GM23248 (cell line): Measurements from ENCODE around the gene BMAL1. TPM values are rescaled to one million over a fixed set of nuclear protein-coding genes. Genes with fewer than 3 reads are reported as not detected.

Source experiments
- DNase-seq: peaks from one replicate; pipeline ENCODE4 v3.0.0-alpha.2; 2015
- H2AFZ ChIP-seq: fragments of 200-600 bp; sonication (generic); 2 replicates; pipeline ENCODE4 v1.6.1; 2016; ENCODE audit warnings: antibody characterized with exemption
- H3F3A ChIP-seq: fragments of 200-600 bp; sonication (generic); 2 replicates; pipeline ENCODE4 v1.6.1; 2016; ENCODE audit warnings: mild to moderate bottlenecking, antibody characterized with exemption, mixed run types; ENCODE audit not compliant: insufficient read depth
- H3K27ac ChIP-seq: fragments of 200-600 bp; sonication (generic); 2 replicates; pipeline ENCODE4 v1.5.1; 2016; ENCODE audit warnings: mild to moderate bottlenecking
- H3K27me3 ChIP-seq: fragments of 200-600 bp; sonication (generic); replicated peaks from 2 replicates; pipeline ENCODE4 v1.6.1; 2016; ENCODE audit warnings: mild to moderate bottlenecking; ENCODE audit not compliant: insufficient read depth
- H3K36me3 ChIP-seq: fragments of 200-600 bp; sonication (generic); 2 replicates; pipeline ENCODE4 v1.6.1; 2016; ENCODE audit warnings: low read depth, mild to moderate bottlenecking
- H3K4me1 ChIP-seq: fragments of 200-600 bp; sonication (generic); 2 replicates; pipeline ENCODE4 v1.6.1; 2016; ENCODE audit warnings: mild to moderate bottlenecking; ENCODE audit not compliant: insufficient read depth
- H3K4me2 ChIP-seq: fragments of 200-600 bp; sonication (generic); one replicate; pipeline ENCODE4 v1.6.1; 2016; ENCODE audit warnings: mild to moderate bottlenecking; ENCODE audit not compliant: unreplicated experiment
- H3K4me3 ChIP-seq: fragments of 200-600 bp; sonication (generic); 2 replicates; pipeline ENCODE4 v1.5.1; 2016; ENCODE audit warnings: mild to moderate bottlenecking
- H3K79me2 ChIP-seq: fragments of 200-600 bp; sonication (generic); 2 replicates; pipeline ENCODE4 v1.6.1; 2016; ENCODE audit warnings: mild to moderate bottlenecking; ENCODE audit not compliant: insufficient read depth
- H3K9ac ChIP-seq: fragments of 200-600 bp; sonication (generic); 2 replicates; pipeline ENCODE4 v1.6.1; 2016; ENCODE audit warnings: mild to moderate bottlenecking
- H3K9me2 ChIP-seq: fragments of 200-600 bp; sonication (generic); 2 replicates; pipeline ENCODE4 v1.6.1; 2016; ENCODE audit warnings: mixed run types, mild to moderate bottlenecking, moderate library complexity; ENCODE audit not compliant: insufficient read depth
- H3K9me3 ChIP-seq: fragments of 200-600 bp; sonication (generic); one replicate; pipeline ENCODE4 v1.6.1; 2017; ENCODE audit warnings: low read depth
- H4K20me1 ChIP-seq: fragments of 200-600 bp; sonication (generic); 2 replicates; pipeline ENCODE4 v1.6.0; 2016; ENCODE audit not compliant: insufficient read depth
- EZH2 ChIP-seq: fragments of 200-600 bp; sonication (generic); IDR thresholded peaks from 2 replicates; pipeline ENCODE4 v1.6.1; 2018; ENCODE audit warnings: antibody characterized with exemption, mild to moderate bottlenecking; ENCODE audit not compliant: insufficient read depth, poor library complexity, severe bottlenecking
- EZH2phosphoT487 ChIP-seq: fragments of 200-600 bp; sonication (generic); IDR thresholded peaks from 2 replicates; pipeline ENCODE4 v1.6.1; 2018; ENCODE audit warnings: antibody characterized with exemption, moderate library complexity, mild to moderate bottlenecking, low read depth; ENCODE audit not compliant: insufficient read depth
- WGBS, 2 experiments: methylation state at CpG; one replicate each; pipeline ENCODE4 v1.1.6; 2015 to 2017; ENCODE audit warnings: low lambda C conversion rate in 2 of 2, low coverage in 1 of 2; ENCODE audit errors: missing lambda C conversion rate in 2 of 2; 5-methylcytosine and 5-hydroxymethylcytosine counted together
- in situ Hi-C: fragments of 300-500 bp; cut with MboI; formaldehyde crosslinking; loops from 2 replicates; pipeline ENCODE4 v1.15.0; 2020
- polyA plus RNA-seq: library from polyadenylated mRNA; unstranded; fragments of >200 nt; fragmentation: Nextera tagmentation; extraction: Ambion mirVana; gene quantifications from 2 replicates; pipeline ENCODE4 v1.2.1, GENCODE V29; 2016
- total RNA-seq: library from RNA; depleted of rRNA; stranded (reverse); fragments of >200 nt; shearing (Covaris generic); gene quantifications from 2 replicates; pipeline ENCODE4 v1.2.3, GENCODE V29; 2014

BMAL1 gene
- total and polyA plus RNA-seq, 2 experiments from 2014 or later, result 31.9 to 41.7 TPM

GRCh38 chr11:13291800-13292199, 14.2 kb downstream of the BMAL1 start:
- H2AFZ ChIP-seq, result no peak overlapping the region
- H3K36me3 ChIP-seq, result no peaks in the 10 kb centered on the region
- H3K9me2 ChIP-seq, result no peaks in the 10 kb centered on the region
- no peak overlapping the region for H3K4me3 ChIP-seq
- H3K27ac ChIP-seq, result no peak overlapping the region
- WGBS, 2 experiments, result 31 to 37% methylated on average over 3 of the region's 3 CpGs
- no peak overlapping the region for H3K9ac ChIP-seq
- in situ Hi-C loops, result no loop called here
- TF ChIP-seq EZH2phosphoT487, result no peak
- no peak for TF ChIP-seq EZH2
- DNase-seq, result peak; percentile 45
- no peak overlapping the region for H3K4me2 ChIP-seq
- H3F3A ChIP-seq, result peaks cover 18% of the 10 kb centered on the region
- peaks cover 100% of the 10 kb centered on the region for H3K79me2 ChIP-seq
- H3K27me3 ChIP-seq, result no peaks in the 10 kb centered on the region
- H3K9me3 ChIP-seq, result no peaks in the 10 kb centered on the region
- peaks cover 22% of the 10 kb centered on the region for H3K4me1 ChIP-seq
- peaks cover 8% of the 10 kb centered on the region for H4K20me1 ChIP-seq

DNA sequence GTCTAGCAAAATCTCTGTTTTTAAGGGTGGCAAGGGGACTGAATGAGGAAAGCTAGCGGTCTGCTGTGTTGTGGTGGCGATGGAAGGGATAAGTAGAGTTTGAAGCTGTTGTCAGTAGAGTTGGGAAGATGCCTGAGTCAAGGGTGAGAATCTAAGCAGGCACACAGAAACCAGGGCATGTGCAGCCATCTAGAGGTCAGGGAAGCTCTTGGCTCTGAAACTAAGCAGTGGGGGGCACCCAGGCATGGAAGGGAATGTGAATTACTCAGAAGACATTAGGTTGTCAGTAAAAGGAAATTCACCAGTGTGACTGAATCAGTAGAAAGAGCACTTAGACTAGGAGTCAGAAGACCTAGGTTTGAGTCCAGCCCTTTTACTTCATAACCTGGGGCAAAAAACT, 15.4 kb downstream of the BMAL1 start:
- no peaks in the 10 kb centered on the region for H3K9me2 ChIP-seq
- H3K4me2 ChIP-seq, result no peak overlapping the region
- H3K27ac ChIP-seq, result no peak overlapping the region
- H2AFZ ChIP-seq, result no peak overlapping the region
- H4K20me1 ChIP-seq, result peaks cover 8% of the 10 kb centered on the region
- no peak for TF ChIP-seq EZH2phosphoT487
- TF ChIP-seq EZH2, result no peak
- H3K4me1 ChIP-seq, result peaks cover 13% of the 10 kb centered on the region
- 97 to 100% methylated on average over 2 of the region's 2 CpGs for WGBS, 2 experiments
- no peak overlapping the region for H3K9ac ChIP-seq
- no peak overlapping the region for H3K4me3 ChIP-seq
- in situ Hi-C loops, result no loop called here
- H3K27me3 ChIP-seq, result no peaks in the 10 kb centered on the region
- no peaks in the 10 kb centered on the region for H3K36me3 ChIP-seq
- H3K79me2 ChIP-seq, result peaks cover 100% of the 10 kb centered on the region
- no peak for DNase-seq
- H3K9me3 ChIP-seq, result no peaks in the 10 kb centered on the region
- H3F3A ChIP-seq, result peaks cover 9% of the 10 kb centered on the region

DNA sequence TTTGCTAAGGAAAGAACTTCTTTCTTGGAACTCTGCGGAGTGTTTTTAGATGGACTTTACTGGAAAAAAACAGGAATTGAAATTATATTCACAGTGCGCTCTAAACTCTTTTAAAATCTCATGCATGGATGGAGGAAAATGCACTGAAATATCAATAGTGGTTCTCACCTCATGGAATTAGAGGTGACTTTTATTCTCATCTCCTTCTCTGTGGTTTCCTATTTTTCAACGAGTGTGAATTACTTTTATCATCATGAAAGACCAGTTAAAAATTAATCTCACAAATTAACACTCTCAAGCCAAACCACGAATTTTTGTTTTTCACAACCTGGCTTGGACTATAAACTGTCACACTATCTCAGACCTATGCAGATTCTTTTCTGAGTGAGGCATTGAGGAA, 16.6 kb downstream of the BMAL1 start:
- Histone ChIP-seq H2AFZ (no peak overlapping the region), H3K36me3 (no peaks in the 10 kb centered on the region), H3K9ac (no peak overlapping the region), H3K79me2 (peaks cover 100% of the 10 kb centered on the region), H3K27me3 (no peaks in the 10 kb centered on the region), H3F3A (0 out of 2 replicates have a peak, but pooled peaks cover under 1% of the 10 kb centered on the region), H3K9me2 (no peaks in the 10 kb centered on the region), H3K4me2 (no peak overlapping the region), H3K4me1 (0 out of 2 replicates have a peak, but pooled peaks cover 4% of the 10 kb centered on the region), H3K4me3 (no peak overlapping the region), H3K27ac (no peak overlapping the region), H4K20me1 (peaks cover 8% of the 10 kb centered on the region), H3K9me3 (no peaks in the 10 kb centered on the region)
- in situ Hi-C loops, result no loop called here
- 70 to 73% methylated on average over 4 of the region's 4 CpGs for WGBS, 2 experiments
- TF ChIP-seq EZH2 (no peak), EZH2phosphoT487 (no peak)
- no peak for DNase-seq

DNA sequence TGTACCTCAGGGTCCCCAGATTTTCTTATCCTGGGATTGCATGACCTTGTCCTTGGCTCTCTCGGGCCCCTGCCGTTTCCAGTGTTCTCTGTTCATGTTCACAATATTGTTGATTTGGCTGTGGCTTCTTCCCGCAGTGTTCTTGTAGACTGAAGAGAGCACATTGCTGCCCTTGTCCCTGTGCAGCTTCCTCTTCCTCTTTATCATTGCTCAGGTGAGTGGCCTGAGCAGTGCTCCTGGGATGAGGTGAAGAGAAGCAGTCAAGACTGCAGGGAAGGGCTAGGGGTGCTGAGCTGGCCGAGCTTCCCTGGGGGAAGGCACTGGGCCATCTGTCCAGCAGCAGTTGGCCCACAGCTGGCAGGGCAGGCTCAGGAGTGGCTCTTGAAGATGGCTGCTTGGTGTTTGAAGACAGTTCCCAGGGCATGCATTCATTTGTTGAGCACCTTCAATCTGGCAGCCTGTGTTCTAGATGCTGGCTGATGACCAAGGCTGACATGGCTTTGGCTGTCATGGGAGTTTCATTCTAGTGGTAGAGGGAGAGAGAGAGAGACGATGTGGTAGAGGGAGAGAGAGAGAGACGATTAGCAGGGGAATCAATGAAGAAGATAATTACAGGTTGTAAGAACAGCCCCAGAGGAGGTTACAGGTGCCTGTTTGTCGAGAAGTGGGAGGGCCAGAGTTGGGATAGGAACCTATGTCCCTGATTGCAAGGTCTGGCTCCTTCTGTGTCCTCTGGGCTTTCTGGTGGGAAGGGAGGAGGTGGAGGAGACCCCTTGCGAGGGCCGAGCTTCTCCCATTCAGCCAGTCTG, 17.4 kb downstream of the BMAL1 start:
- 0 out of 2 replicates have a peak, but pooled peaks cover 4% of the 10 kb centered on the region for H3K4me1 ChIP-seq
- H3F3A ChIP-seq, result no peaks in the 10 kb centered on the region
- WGBS, 2 experiments, result 75 to 87% methylated on average over 8 to 9 of the region's 9 CpGs
- peaks cover 8% of the 10 kb centered on the region for H4K20me1 ChIP-seq
- H3K9me2 ChIP-seq, result no peaks in the 10 kb centered on the region
- H3K27me3 ChIP-seq, result no peaks in the 10 kb centered on the region
- peaks cover 100% of the 10 kb centered on the region for H3K79me2 ChIP-seq
- in situ Hi-C loops, result no loop called here
- no peak overlapping the region for H3K4me2 ChIP-seq
- H3K9me3 ChIP-seq, result no peaks in the 10 kb centered on the region
- TF ChIP-seq EZH2phosphoT487 (no peak), EZH2 (no peak)
- no peak overlapping the region for H3K9ac ChIP-seq
- H3K36me3 ChIP-seq, result no peaks in the 10 kb centered on the region
- no peak overlapping the region for H3K4me3 ChIP-seq
- DNase-seq, result no peak
- H2AFZ ChIP-seq, result no peak overlapping the region
- no peak overlapping the region for H3K27ac ChIP-seq
